Colonic mucosa (tissue), 4 donors: Measurements from ENCODE around the gene FBXL16. TPM values are rescaled to one million over a fixed set of nuclear protein-coding genes. Genes with fewer than 3 reads are reported as not detected.

Source experiments
- DNase-seq: peaks from one replicate; pipeline ENCODE4 v3.0.0-alpha.2; 2020
- H3K27ac ChIP-seq: fragments of 200-600 bp; one replicate; pipeline ENCODE4 v1.8.0; 2021
- H3K27me3 ChIP-seq: fragments of 200-600 bp; one replicate; pipeline ENCODE4 v1.8.0; 2021
- H3K36me3 ChIP-seq: fragments of 200-600 bp; one replicate; pipeline ENCODE4 v1.8.0; 2021
- H3K4me1 ChIP-seq: fragments of 200-600 bp; one replicate; pipeline ENCODE4 v1.8.0; 2021; ENCODE audit warnings: mild to moderate bottlenecking
- H3K4me3 ChIP-seq: fragments of 200-600 bp; one replicate; pipeline ENCODE4 v1.8.0; 2021
- H3K9ac ChIP-seq, 2 donors: one replicate each; pipeline ENCODE4 v1.7.0; 2013; ENCODE audit warnings: control low read depth in 2 of 2, low read depth in 2 of 2, low read length in 2 of 2
- H3K9me3 ChIP-seq: fragments of 200-600 bp; one replicate; pipeline ENCODE4 v1.8.0; 2021
- intact Hi-C: fragments of 100-400 bp; cut with DNase I; formaldehyde crosslinking; loops from one replicate; pipeline ENCODE4 v1.14.1; 2022
- total RNA-seq, 2 donors: library from RNA; stranded (reverse); fragmentation: NEBNext Ultra II Directional in 1 of 2; extraction: Animal tissue kit (Norgen Biotek cat#: 25700) in 1 of 2; gene quantifications; one replicate each; pipeline ENCODE4 v1.2.1, GENCODE V29; 2021
- TF ChIP-seq, protein P1 (sequence below): fragments of 200-600 bp; IDR thresholded peaks from one replicate; pipeline ENCODE4 v1.8.0; 2022; ENCODE audit warnings: antibody characterized with exemption, mild to moderate bottlenecking
- donor health status: healthy.
- donor health status: DM: no; HTN: no; CAD: no.
- donor health status: DM: no; HTN: no; CAD: no.

Gene FBXL16
- total RNA-seq, 2 donors from 2014 or later, result 2.0 to 2.2 TPM

DNA sequence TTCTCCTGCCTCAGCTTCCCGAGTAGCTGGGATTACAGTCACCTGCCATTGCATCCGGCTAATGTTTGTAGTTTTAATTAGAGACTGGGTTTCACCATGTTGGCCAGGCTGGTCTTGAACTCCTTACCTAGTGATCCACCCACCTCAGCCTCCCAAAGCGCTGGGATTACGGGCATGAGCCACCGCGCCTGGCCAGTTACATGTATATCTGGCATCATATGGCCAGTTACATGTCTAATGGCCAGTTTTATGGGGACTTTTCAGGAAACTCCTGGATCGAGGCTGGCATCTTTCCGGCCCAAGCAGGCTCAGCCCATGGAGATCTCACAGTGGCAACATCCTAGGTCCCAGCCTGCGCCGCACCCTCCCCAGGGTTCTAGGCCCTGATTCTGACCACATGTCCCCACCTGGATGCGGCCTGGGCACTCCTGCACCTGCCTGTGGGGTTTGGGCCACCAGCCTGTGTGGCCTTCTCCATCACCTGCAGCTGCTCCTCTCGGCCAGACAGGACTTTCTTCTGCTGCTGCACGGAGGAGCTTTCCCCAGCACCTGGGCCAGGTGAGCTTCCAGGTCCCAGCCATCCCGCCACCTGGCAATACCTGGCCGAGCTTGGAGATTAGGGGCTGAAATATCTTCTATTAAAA, 36.5 kb upstream of the FBXL16 start:
- no peak overlapping the region for H3K4me3 ChIP-seq
- H3K9ac ChIP-seq, result no peak overlapping the region
- no peaks in the 10 kb centered on the region for H3K9me3 ChIP-seq
- TF ChIP-seq, protein P1, sequence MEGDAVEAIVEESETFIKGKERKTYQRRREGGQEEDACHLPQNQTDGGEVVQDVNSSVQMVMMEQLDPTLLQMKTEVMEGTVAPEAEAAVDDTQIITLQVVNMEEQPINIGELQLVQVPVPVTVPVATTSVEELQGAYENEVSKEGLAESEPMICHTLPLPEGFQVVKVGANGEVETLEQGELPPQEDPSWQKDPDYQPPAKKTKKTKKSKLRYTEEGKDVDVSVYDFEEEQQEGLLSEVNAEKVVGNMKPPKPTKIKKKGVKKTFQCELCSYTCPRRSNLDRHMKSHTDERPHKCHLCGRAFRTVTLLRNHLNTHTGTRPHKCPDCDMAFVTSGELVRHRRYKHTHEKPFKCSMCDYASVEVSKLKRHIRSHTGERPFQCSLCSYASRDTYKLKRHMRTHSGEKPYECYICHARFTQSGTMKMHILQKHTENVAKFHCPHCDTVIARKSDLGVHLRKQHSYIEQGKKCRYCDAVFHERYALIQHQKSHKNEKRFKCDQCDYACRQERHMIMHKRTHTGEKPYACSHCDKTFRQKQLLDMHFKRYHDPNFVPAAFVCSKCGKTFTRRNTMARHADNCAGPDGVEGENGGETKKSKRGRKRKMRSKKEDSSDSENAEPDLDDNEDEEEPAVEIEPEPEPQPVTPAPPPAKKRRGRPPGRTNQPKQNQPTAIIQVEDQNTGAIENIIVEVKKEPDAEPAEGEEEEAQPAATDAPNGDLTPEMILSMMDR, result no peak
- no peaks in the 10 kb centered on the region for H3K36me3 ChIP-seq
- peaks cover 6% of the 10 kb centered on the region for H3K4me1 ChIP-seq
- intact Hi-C loops, result no loop called here
- DNase-seq, result no peak
- H3K27ac ChIP-seq, result no peak overlapping the region
- H3K27me3 ChIP-seq, result no peaks in the 10 kb centered on the region

DNA sequence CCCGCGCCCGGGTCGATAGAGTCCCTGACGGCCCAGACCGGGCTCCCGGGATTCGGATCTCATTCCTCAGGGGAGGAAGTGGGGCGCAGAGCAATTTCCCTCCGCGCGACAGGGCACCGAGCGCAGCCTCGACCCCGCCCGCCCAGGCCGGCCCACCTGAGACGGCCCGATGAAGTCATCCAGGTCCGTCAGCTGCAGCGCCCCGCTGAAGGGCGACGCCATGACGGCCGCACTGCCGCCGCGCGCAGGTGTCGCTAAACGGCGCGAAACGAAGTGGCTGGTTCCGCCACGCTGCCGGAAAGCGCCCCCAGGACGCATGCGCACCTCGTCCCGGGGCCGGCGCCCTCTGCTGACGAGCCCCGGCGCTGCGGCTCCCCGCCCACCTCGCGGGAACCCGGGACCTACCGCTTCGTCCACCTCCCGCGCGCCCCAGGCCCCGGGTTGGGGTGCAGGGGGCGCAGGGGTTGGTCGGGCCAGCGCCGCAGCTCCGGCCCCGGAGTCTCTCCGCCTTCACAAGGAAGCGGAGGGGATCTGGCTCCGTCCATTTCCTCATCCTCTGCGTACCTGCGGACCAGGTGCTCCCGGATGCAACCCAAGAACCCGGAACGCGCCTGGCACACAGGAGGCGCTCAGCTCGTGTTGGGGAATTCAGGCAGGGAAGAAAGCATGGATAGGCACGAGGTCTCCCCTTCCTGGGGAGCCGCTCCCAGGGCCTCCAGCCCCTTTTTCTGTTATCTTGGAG, 35.3 kb upstream of the FBXL16 start, which contains the start of gene CIAO3:
Gene CIAO3, minus strand, starts transcription at position 234 of the 742 bp plus-strand sequence. Its CDS starts 12 bp downstream, at position 222.
- no peaks in the 10 kb centered on the region for H3K36me3 ChIP-seq
- DNase-seq, result peak; percentile 89
- peak within 1 kb of the TSS; percentile 83 for H3K4me3 ChIP-seq
- H3K4me1 ChIP-seq, result peaks cover 6% of the 10 kb centered on the region
- H3K27me3 ChIP-seq, result no peaks in the 10 kb centered on the region
- H3K9ac ChIP-seq, result peak within 1 kb of the TSS; percentile 84 to 95
- intact Hi-C loops, result no loop called here
- TF ChIP-seq, protein P1, result peak; percentile 97
- peak within 1 kb of the TSS; percentile 60 for H3K27ac ChIP-seq
- H3K9me3 ChIP-seq, result no peaks in the 10 kb centered on the region

DNA sequence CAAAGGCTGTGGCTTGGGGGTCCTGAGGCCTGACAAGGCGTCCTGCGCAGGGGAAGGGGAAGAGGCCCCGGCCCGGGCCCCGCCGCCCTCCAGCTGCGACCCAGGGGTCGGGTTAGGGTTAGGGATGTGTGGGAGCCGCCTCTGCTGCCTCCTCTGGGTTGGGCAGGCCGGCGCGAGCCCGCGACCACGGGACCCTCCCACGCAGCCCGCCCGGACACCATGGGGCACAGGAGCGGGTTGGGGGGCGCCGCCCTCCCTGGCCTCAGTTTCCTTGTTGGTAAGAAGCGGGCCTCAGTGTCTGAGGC, 34.8 kb upstream of the FBXL16 start:
- Histone ChIP-seq H3K4me3 (peak overlapping the region; percentile 83), H3K9me3 (no peaks in the 10 kb centered on the region), H3K27me3 (no peaks in the 10 kb centered on the region), H3K4me1 (peaks cover 6% of the 10 kb centered on the region), H3K9ac (peak overlapping the region; percentile 84 to 95), H3K36me3 (no peaks in the 10 kb centered on the region), H3K27ac (peak overlapping the region; percentile 60)
- no peak for DNase-seq
- TF ChIP-seq, protein P1, result no peak
- intact Hi-C loops, result no loop called here

DNA sequence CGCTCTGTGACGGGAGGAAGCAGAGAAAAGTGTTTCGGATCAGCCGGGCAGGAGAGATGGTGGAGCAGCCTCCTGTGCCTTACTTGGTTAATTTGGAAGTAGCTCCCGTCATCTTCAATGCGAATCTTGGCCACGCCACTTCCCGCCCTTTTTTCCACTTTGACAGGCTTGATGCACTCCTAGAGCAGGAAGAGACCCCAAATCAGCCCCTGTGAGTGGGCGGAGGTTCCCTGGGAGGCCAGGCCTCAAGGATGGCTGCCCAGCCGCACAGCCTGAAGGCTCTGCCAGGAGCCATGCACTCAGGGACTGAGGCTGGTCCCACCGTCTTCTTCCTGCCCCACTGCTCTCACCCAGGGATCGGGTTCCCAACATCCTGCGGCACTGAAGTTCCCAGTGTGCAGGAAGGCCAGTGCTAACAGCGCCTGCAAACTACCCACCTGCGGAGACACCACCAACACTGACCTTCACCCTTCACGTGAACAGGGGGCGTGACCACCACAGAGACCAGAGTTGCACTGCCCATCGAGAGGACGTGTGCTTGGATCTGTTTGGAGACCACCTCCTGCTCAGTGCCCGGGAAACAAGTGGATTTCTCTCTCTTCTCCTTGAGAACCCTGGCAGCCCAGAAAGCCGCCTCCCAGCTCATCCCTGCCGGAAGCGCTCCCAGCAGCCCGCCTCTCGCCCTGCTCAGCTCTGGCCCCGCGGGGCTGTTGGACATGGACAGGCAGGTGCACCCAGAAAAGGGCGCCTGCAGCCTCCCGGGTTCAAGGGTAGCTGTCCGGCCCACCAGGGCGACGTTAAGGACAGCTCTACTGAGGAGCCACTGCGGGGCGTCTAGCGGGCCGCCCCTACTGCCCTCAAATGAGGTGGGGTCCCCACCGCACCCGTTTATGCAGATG, 34.2 kb upstream of the FBXL16 start:
- Histone ChIP-seq H3K9ac (peak overlapping the region; percentile 84 to 95), H3K4me1 (peaks cover 6% of the 10 kb centered on the region), H3K36me3 (no peaks in the 10 kb centered on the region), H3K27me3 (no peaks in the 10 kb centered on the region), H3K9me3 (no peaks in the 10 kb centered on the region), H3K4me3 (peak overlapping the region; percentile 83), H3K27ac (peak overlapping the region; percentile 60)
- TF ChIP-seq, protein P1, result no peak
- intact Hi-C loops, result no loop called here
- peak; percentile 56 for DNase-seq

DNA sequence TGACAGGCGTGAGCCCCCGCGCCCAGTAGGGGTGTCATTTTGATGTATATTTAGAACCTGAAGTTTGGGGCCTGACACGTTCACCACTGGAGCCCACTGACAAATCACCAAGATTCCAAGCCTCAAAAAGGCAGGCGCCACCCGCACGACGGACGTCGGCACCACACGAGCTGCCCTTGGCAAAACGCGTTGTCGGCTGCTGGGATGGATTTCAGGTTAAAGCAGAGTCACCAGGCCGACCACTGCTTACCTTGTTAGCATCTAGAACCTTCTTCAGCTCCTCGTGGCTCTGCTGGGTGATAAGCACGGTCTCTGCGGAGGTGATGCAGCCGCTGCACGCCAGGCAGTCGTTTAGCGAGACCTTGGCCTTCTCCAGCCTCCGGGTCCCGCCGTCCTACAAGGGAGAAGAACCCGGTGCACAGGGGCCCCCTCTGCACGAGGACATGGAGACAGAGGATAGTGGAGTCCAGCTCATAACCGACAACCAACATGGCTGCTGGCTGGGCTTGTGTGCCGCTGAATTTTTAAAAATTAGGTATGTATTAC, 31.4 kb upstream of the FBXL16 start:
- no peak overlapping the region for H3K4me3 ChIP-seq
- H3K4me1 ChIP-seq, result peaks cover 6% of the 10 kb centered on the region
- intact Hi-C loops, result no loop called here
- no peaks in the 10 kb centered on the region for H3K27me3 ChIP-seq
- no peaks in the 10 kb centered on the region for H3K9me3 ChIP-seq
- no peak for DNase-seq
- peaks cover 8% of the 10 kb centered on the region for H3K36me3 ChIP-seq
- TF ChIP-seq, protein P1, result no peak
- no peak overlapping the region for H3K9ac ChIP-seq
- no peak overlapping the region for H3K27ac ChIP-seq
